Mucosa of rectum (tissue), 2 donors: ENCODE results near the gene INHBC.

ENCODE experiments used
- H3K27ac ChIP-seq, 2 donors: one replicate each; pipeline ENCODE4 v1.7.0; 2013; ENCODE audit warnings: inconsistent platforms in 2 of 2, low read depth in 2 of 2, low read length in 2 of 2
- H3K27me3 ChIP-seq, 2 donors: one replicate each; pipeline ENCODE4 v1.7.0; 2013; ENCODE audit warnings: low read length in 2 of 2; ENCODE audit not compliant: control insufficient read depth in 2 of 2, insufficient read depth in 2 of 2
- H3K36me3 ChIP-seq, 2 donors: one replicate each; pipeline ENCODE4 v1.7.0; 2013; ENCODE audit warnings: low read length in 2 of 2; ENCODE audit not compliant: control insufficient read depth in 2 of 2, insufficient read depth in 2 of 2
- H3K4me1 ChIP-seq, 2 donors: one replicate each; pipeline ENCODE4 v1.7.0; 2013; ENCODE audit warnings: low read length in 2 of 2, mild to moderate bottlenecking in 1 of 2; ENCODE audit not compliant: control insufficient read depth in 2 of 2, insufficient read depth in 2 of 2
- H3K4me3 ChIP-seq, 2 donors: one replicate each; pipeline ENCODE4 v1.7.0; 2013; ENCODE audit warnings: low read length in 2 of 2
- H3K9ac ChIP-seq, 2 donors: one replicate each; pipeline ENCODE4 v1.7.0; 2013; ENCODE audit warnings: low read length in 2 of 2, low read depth in 1 of 2, mild to moderate bottlenecking in 1 of 2
- H3K9me3 ChIP-seq, 2 donors: one replicate each; pipeline ENCODE4 v1.7.0; 2013; ENCODE audit warnings: low read length in 2 of 2; ENCODE audit not compliant: control insufficient read depth in 2 of 2
- donor health status: healthy.
- donor health status: Normal muscosa, but diverticular disease.

The INHBC gene

GRCh38 chr12:57465747-57466505 is 31.3 kb downstream of the INHBC start:
- Histone ChIP-seq H3K27me3 (peaks cover under 1 to 5% of the 10 kb centered on the region in 2 donors), H3K36me3 (peaks cover 0 to 10% of the 10 kb centered on the region in 2 donors), H3K9ac (no peak overlapping the region), H3K4me1 (peaks cover 17 to 20% of the 10 kb centered on the region in 2 donors), H3K9me3 (no peaks in the 10 kb centered on the region), H3K27ac (no peak overlapping the region), H3K4me3 (no peak overlapping the region)

- Histone ChIP-seq H3K27me3 (peaks cover 0 to 3% of the 10 kb centered on the region in 2 donors), H3K4me1 (peaks cover 14 to 20% of the 10 kb centered on the region in 2 donors)
Observed at GRCh38 chr12:57467212-57467874, 32.8 kb downstream of the INHBC start.

GRCh38 chr12:57467915-57468314 is 33.3 kb downstream of the INHBC start:
- Histone ChIP-seq H3K9ac (no peak overlapping the region), H3K27me3 (peaks cover 0 to 6% of the 10 kb centered on the region in 2 donors), H3K9me3 (no peaks in the 10 kb centered on the region), H3K27ac (no peak overlapping the region), H3K4me1 (peaks cover 8 to 17% of the 10 kb centered on the region in 2 donors), H3K4me3 (no peak overlapping the region), H3K36me3 (peaks cover 0 to 16% of the 10 kb centered on the region in 2 donors)

More at GRCh38 chr12:57467212-57467874, 32.8 kb downstream of the INHBC start:
- Histone ChIP-seq H3K9ac (no peak overlapping the region), H3K4me3 (no peak overlapping the region), H3K36me3 (peaks cover 0 to 14% of the 10 kb centered on the region in 2 donors), H3K9me3 (no peaks in the 10 kb centered on the region), H3K27ac (no peak overlapping the region)

- H3K9ac ChIP-seq: no peak overlapping the region
- no peak overlapping the region for H3K4me3 ChIP-seq
- peaks cover 7 to 19% of the 10 kb centered on the region in 2 donors for H3K4me1 ChIP-seq
- H3K36me3 ChIP-seq: peaks cover 0 to 16% of the 10 kb centered on the region in 2 donors
- H3K27ac ChIP-seq: no peak overlapping the region
- H3K27me3 ChIP-seq: peaks cover under 1 to 14% of the 10 kb centered on the region in 2 donors
- no peaks in the 10 kb centered on the region for H3K9me3 ChIP-seq
Observed at GRCh38 chr12:57469296-57470164, 34.9 kb downstream of the INHBC start.

GRCh38 chr12:57470286-57470969 is 35.8 kb downstream of the INHBC start:
- H3K27ac ChIP-seq: no peak overlapping the region
- H3K4me3 ChIP-seq: no peak overlapping the region
- no peaks in the 10 kb centered on the region for H3K9me3 ChIP-seq
- peaks cover 7 to 23% of the 10 kb centered on the region in 2 donors for H3K4me1 ChIP-seq
- H3K36me3 ChIP-seq: peaks cover 0 to 16% of the 10 kb centered on the region in 2 donors
- peaks cover 6 to 19% of the 10 kb centered on the region in 2 donors for H3K27me3 ChIP-seq
- H3K9ac ChIP-seq: no peak overlapping the region

- Histone ChIP-seq H3K27me3 (peaks cover 6 to 25% of the 10 kb centered on the region in 2 donors), H3K9ac (no peak overlapping the region), H3K4me3 (peak overlapping the region in 1 of 2 donors; percentile 26), H3K4me1 (peaks cover 13 to 30% of the 10 kb centered on the region in 2 donors), H3K27ac (peak overlapping the region in 1 of 2 donors; percentile 16), H3K36me3 (peaks cover 0 to 16% of the 10 kb centered on the region in 2 donors), H3K9me3 (no peaks in the 10 kb centered on the region)
Observed at GRCh38 chr12:57470970-57471656, 36.5 kb downstream of the INHBC start.

- Histone ChIP-seq H3K27me3 (peaks cover 11 to 30% of the 10 kb centered on the region in 2 donors), H3K4me1 (peaks cover 16 to 33% of the 10 kb centered on the region in 2 donors), H3K9ac (no peak overlapping the region), H3K4me3 (peak overlapping the region in 1 of 2 donors; percentile 26), H3K9me3 (no peaks in the 10 kb centered on the region), H3K36me3 (peaks cover 0 to 16% of the 10 kb centered on the region in 2 donors), H3K27ac (peak overlapping the region in 1 of 2 donors; percentile 16)
Observed at GRCh38 chr12:57471661-57472060, 37.1 kb downstream of the INHBC start.

GRCh38 chr12:57472391-57472790 is 37.8 kb downstream of the INHBC start:
- H3K4me3 ChIP-seq: no peak overlapping the region
- no peak overlapping the region for H3K27ac ChIP-seq
- H3K36me3 ChIP-seq: peaks cover 0 to 16% of the 10 kb centered on the region in 2 donors
- peaks cover 16 to 35% of the 10 kb centered on the region in 2 donors for H3K4me1 ChIP-seq
- H3K9ac ChIP-seq: no peak overlapping the region
- H3K9me3 ChIP-seq: no peaks in the 10 kb centered on the region
- peaks cover 12 to 32% of the 10 kb centered on the region in 2 donors for H3K27me3 ChIP-seq

- H3K4me3 ChIP-seq: no peak overlapping the region
- peaks cover 0 to 16% of the 10 kb centered on the region in 2 donors for H3K36me3 ChIP-seq
- no peak overlapping the region for H3K27ac ChIP-seq
- H3K27me3 ChIP-seq: peaks cover 12 to 39% of the 10 kb centered on the region in 2 donors
- peaks cover 21 to 35% of the 10 kb centered on the region in 2 donors for H3K4me1 ChIP-seq
- no peak overlapping the region for H3K9ac ChIP-seq
- H3K9me3 ChIP-seq: no peaks in the 10 kb centered on the region
Observed at GRCh38 chr12:57473392-57473791, 38.8 kb downstream of the INHBC start.
